Hepatocyte (in vitro differentiated cells): Measurements from ENCODE around the gene KHDRBS1. TPM values are rescaled to one million over a fixed set of nuclear protein-coding genes. Genes with fewer than 3 reads are reported as not detected.
"Not testable (repeated sequence)": the region's sequence is repeated elsewhere in the genome, so short reads cannot be mapped to it uniquely, and the experiment has no call there.

Experiments
- DNase-seq: peaks from one replicate; pipeline ENCODE4 v3.0.0-alpha.2; 2016; ENCODE audit warnings: low spot score
- H2AFZ ChIP-seq: fragments of 200-600 bp; sonication (generic); 2 replicates; pipeline ENCODE4 v1.6.0; 2016; ENCODE audit warnings: antibody characterized with exemption, mild to moderate bottlenecking
- H3K27ac ChIP-seq: fragments of 200-600 bp; sonication (generic); 2 replicates; pipeline ENCODE4 v1.5.1; 2016; ENCODE audit warnings: mild to moderate bottlenecking
- H3K27me3 ChIP-seq: fragments of 200-600 bp; sonication (generic); 2 replicates; pipeline ENCODE4 v1.6.1; 2016
- H3K36me3 ChIP-seq: fragments of 200-600 bp; sonication (generic); replicated peaks from 2 replicates; pipeline ENCODE4 v1.5.1; 2016; ENCODE audit warnings: low read depth; ENCODE audit not compliant: insufficient read depth
- H3K4me1 ChIP-seq: fragments of 200-600 bp; sonication (generic); 2 replicates; pipeline ENCODE4 v1.5.1; 2016; ENCODE audit warnings: mild to moderate bottlenecking, moderate library complexity; ENCODE audit not compliant: insufficient read depth
- H3K4me2 ChIP-seq: fragments of 200-600 bp; sonication (generic); 2 replicates; pipeline ENCODE4 v1.6.0; 2016
- H3K4me3 ChIP-seq: fragments of 200-600 bp; sonication (generic); 2 replicates; pipeline ENCODE4 v1.5.1; 2016; ENCODE audit warnings: mild to moderate bottlenecking
- H3K79me2 ChIP-seq: fragments of 200-600 bp; sonication (generic); 2 replicates; pipeline ENCODE4 v1.6.0; 2017; ENCODE audit warnings: mild to moderate bottlenecking
- H3K9me2 ChIP-seq: fragments of 200-600 bp; sonication (generic); replicated peaks from 2 replicates; pipeline ENCODE4 v1.6.0; 2017; ENCODE audit warnings: mild to moderate bottlenecking; ENCODE audit not compliant: insufficient read depth
- H3K9me3 ChIP-seq: fragments of 200-600 bp; sonication (generic); 2 replicates; pipeline ENCODE4 v1.5.1; 2016; ENCODE audit warnings: low read depth, mild to moderate bottlenecking
- H4K20me1 ChIP-seq: fragments of 200-600 bp; sonication (generic); 2 replicates; pipeline ENCODE4 v1.6.0; 2016; ENCODE audit warnings: mild to moderate bottlenecking; ENCODE audit not compliant: insufficient read depth, poor library complexity, severe bottlenecking
- CTCF ChIP-seq: fragments of 200-600 bp; sonication (generic); IDR thresholded peaks from 2 replicates; pipeline ENCODE4 v1.5.1; 2016; ENCODE audit warnings: antibody characterized with exemption, mild to moderate bottlenecking; ENCODE audit not compliant: poor library complexity
- EZH2 ChIP-seq: fragments of 200-600 bp; sonication (generic); IDR thresholded peaks from 2 replicates; pipeline ENCODE4 v1.6.1; 2016; ENCODE audit warnings: antibody characterized with exemption, mild to moderate bottlenecking, borderline replicate concordance
- EZH2phosphoT487 ChIP-seq: fragments of 200-600 bp; sonication (generic); IDR thresholded peaks from one replicate; pipeline ENCODE4 v1.6.1; 2018; ENCODE audit warnings: antibody characterized with exemption, mild to moderate bottlenecking, low read depth, moderate library complexity; ENCODE audit not compliant: unreplicated experiment, severe bottlenecking
- WGBS: methylation state at CpG from one replicate; pipeline ENCODE4 v1.1.6; 2016; ENCODE audit warnings: low lambda C conversion rate; ENCODE audit errors: missing lambda C conversion rate; 5-methylcytosine and 5-hydroxymethylcytosine counted together
- polyA plus RNA-seq: library from polyadenylated mRNA; unstranded; fragments of >200 nt; fragmentation: Nextera tagmentation; extraction: Ambion mirVana; gene quantifications from 2 replicates; pipeline ENCODE4 v1.2.1, GENCODE V29; 2016
- total RNA-seq: library from RNA; depleted of rRNA; stranded (reverse); fragments of >200 nt; gene quantifications from 2 replicates; pipeline ENCODE4 v1.2.3, GENCODE V29; 2014

Gene KHDRBS1
- total and polyA plus RNA-seq, 2 experiments from 2014 or later = 81.9 to 98.7 TPM

- H3K9me3 ChIP-seq = no peaks in the 10 kb centered on the region
- H2AFZ ChIP-seq = no peak overlapping the region
- WGBS = 94% methylated on average over 9 of the region's 9 CpGs
- H3K9me2 ChIP-seq = no peaks in the 10 kb centered on the region
- H3K4me3 ChIP-seq = no peak overlapping the region
- no peak overlapping the region for H3K4me2 ChIP-seq
- H3K4me1 ChIP-seq = peaks cover 4% of the 10 kb centered on the region
- no peaks in the 10 kb centered on the region for H3K27me3 ChIP-seq
- TF ChIP-seq EZH2phosphoT487 = no peak
- peaks cover 11% of the 10 kb centered on the region for H3K79me2 ChIP-seq
- no peak for DNase-seq
- no peaks in the 10 kb centered on the region for H4K20me1 ChIP-seq
- H3K36me3 ChIP-seq = no peaks in the 10 kb centered on the region
- H3K27ac ChIP-seq = no peak overlapping the region
Observed at GRCh38 chr1:32074841-32075240, 61.2 kb downstream of the KHDRBS1 start.

GRCh38 chr1:32077451-32077850, 63.8 kb downstream of the KHDRBS1 start:
- DNase-seq = no peak
- no peaks in the 10 kb centered on the region for H3K4me1 ChIP-seq
- no peak overlapping the region for H2AFZ ChIP-seq
- no peaks in the 10 kb centered on the region for H4K20me1 ChIP-seq
- H3K36me3 ChIP-seq = no peaks in the 10 kb centered on the region
- TF ChIP-seq EZH2 (no peak), EZH2phosphoT487 (no peak), CTCF (no peak)
- H3K4me3 ChIP-seq = no peak overlapping the region
- peaks cover 11% of the 10 kb centered on the region for H3K79me2 ChIP-seq
- no peaks in the 10 kb centered on the region for H3K9me3 ChIP-seq
- 80% methylated on average over 3 of the region's 3 CpGs for WGBS
- H3K9me2 ChIP-seq = no peaks in the 10 kb centered on the region
- no peak overlapping the region for H3K27ac ChIP-seq
- no peaks in the 10 kb centered on the region for H3K27me3 ChIP-seq
- no peak overlapping the region for H3K4me2 ChIP-seq

DNA sequence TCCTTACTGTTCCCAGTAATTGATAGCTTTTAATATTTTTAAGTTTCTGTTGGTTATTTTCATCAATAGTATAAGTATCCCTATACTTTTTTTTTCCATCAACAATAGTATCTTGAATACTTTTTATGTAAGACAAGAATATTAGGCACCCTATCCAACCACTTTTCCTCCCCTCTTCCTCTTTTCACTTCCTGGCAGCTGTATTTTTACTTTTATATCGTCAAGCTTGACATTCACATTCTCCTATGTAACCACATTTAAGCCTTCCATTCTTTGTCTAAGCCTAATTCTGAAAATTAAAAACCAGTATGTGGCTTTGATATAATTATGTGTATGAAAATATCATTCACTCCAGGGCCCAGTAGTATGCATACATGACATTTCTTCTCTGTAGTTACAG, 68.4 kb downstream of the KHDRBS1 start:
- H2AFZ ChIP-seq = no peak overlapping the region
- no peaks in the 10 kb centered on the region for H3K27me3 ChIP-seq
- peaks cover 4% of the 10 kb centered on the region for H3K36me3 ChIP-seq
- H3K4me2 ChIP-seq = no peak overlapping the region
- no peak for TF ChIP-seq EZH2phosphoT487
- H3K27ac ChIP-seq = no peak overlapping the region
- H3K4me3 ChIP-seq = no peak overlapping the region
- no peaks in the 10 kb centered on the region for H3K79me2 ChIP-seq
- DNase-seq = no peak
- H3K4me1 ChIP-seq = no peaks in the 10 kb centered on the region
- 100% methylated on average over 1 of the region's 1 CpG for WGBS
- no peaks in the 10 kb centered on the region for H3K9me3 ChIP-seq
- no peaks in the 10 kb centered on the region for H4K20me1 ChIP-seq
- no peaks in the 10 kb centered on the region for H3K9me2 ChIP-seq

- not testable (repeated sequence) for H3K4me2 ChIP-seq, H3K36me3 ChIP-seq, H2AFZ ChIP-seq, H4K20me1 ChIP-seq, H3K9me2 ChIP-seq, H3K9me3 ChIP-seq, H3K4me1 ChIP-seq, H3K79me2 ChIP-seq, H3K4me3 ChIP-seq, H3K27me3 ChIP-seq, H3K27ac ChIP-seq, DNase-seq
- 91% methylated on average over 2 of the region's 2 CpGs for WGBS
Observed at GRCh38 chr1:32086381-32086780, 72.7 kb downstream of the KHDRBS1 start.

DNA sequence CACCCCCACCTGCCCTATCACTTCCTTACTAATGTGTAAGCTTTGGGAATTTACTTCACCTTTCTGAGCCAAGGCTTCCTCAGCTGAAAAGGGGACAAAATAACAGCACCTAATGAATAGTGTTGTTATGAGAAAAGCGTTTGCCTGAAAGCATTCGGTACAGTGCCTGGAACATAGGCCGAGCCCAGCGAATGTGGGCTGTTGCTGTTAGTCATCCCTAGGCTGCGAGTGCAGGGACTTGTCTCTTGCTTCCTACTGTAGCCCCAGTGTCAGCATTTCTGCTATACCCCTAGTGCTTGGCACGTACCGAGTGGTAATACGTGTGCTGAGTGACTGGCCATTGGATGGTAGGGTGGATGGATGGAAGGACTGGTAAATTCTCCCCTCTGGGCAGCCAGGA, 77.5 kb downstream of the KHDRBS1 start:
- Histone ChIP-seq H3K79me2 (no peaks in the 10 kb centered on the region), H3K9me3 (no peaks in the 10 kb centered on the region), H3K9me2 (no peaks in the 10 kb centered on the region), H2AFZ (no peak overlapping the region), H3K36me3 (no peaks in the 10 kb centered on the region), H3K27me3 (no peaks in the 10 kb centered on the region), H3K27ac (no peak overlapping the region), H3K4me1 (no peaks in the 10 kb centered on the region), H3K4me2 (no peak overlapping the region), H4K20me1 (no peaks in the 10 kb centered on the region), H3K4me3 (no peak overlapping the region)
- WGBS = 98% methylated on average over 8 of the region's 8 CpGs
- TF ChIP-seq EZH2 (no peak), EZH2phosphoT487 (no peak), CTCF (no peak)
- no peak for DNase-seq
